ELR (cell line): ENCODE results near the gene SP3.

Source experiments
- DNase-seq: peaks from one replicate; pipeline ENCODE4 v3.0.0-alpha.2; 2015; ENCODE audit warnings: low read depth

The SP3 gene

GRCh38 chr2:173965372-173966025 is at the start of gene SP3:
Gene SP3, minus strand, starts transcription at chr2:173965373. Its CDS starts 202 bp downstream, at chr2:173965171.
- peak; percentile 98 for DNase-seq

GRCh38 chr2:174014699-174015070 is 49.5 kb upstream of the SP3 start:
- DNase-seq = no peak

GRCh38 chr2:174014011-174014698 is 49.0 kb upstream of the SP3 start:
- no peak for DNase-seq

GRCh38 chr2:174013315-174013751 is 48.2 kb upstream of the SP3 start:
- peak; percentile 6 for DNase-seq

- DNase-seq = peak; percentile 55
Measured at GRCh38 chr2:174012347-174013314, 47.5 kb upstream of the SP3 start.

- DNase-seq = no peak
Measured at GRCh38 chr2:174011796-174012195, 46.6 kb upstream of the SP3 start.

GRCh38 chr2:174011173-174011572 is 46.0 kb upstream of the SP3 start:
- no peak for DNase-seq

- peak; percentile 40 for DNase-seq
Measured at GRCh38 chr2:174009488-174010223, 44.5 kb upstream of the SP3 start.

- no peak for DNase-seq
Measured at GRCh38 chr2:174008720-174009119, 43.5 kb upstream of the SP3 start.

GRCh38 chr2:174007010-174007409 is 41.8 kb upstream of the SP3 start:
- DNase-seq = no peak

- no peak for DNase-seq
Measured at GRCh38 chr2:174005801-174006419, 40.7 kb upstream of the SP3 start.

GRCh38 chr2:174004905-174005605 is 39.9 kb upstream of the SP3 start:
- DNase-seq = peak; percentile 78

GRCh38 chr2:174003720-174004695 is 38.8 kb upstream of the SP3 start:
- DNase-seq = no peak

- no peak for DNase-seq
Measured at GRCh38 chr2:174002679-174003078, 37.5 kb upstream of the SP3 start.

GRCh38 chr2:174001107-174001506 is 35.9 kb upstream of the SP3 start:
- no peak for DNase-seq

GRCh38 chr2:173999724-174000123 is 34.6 kb upstream of the SP3 start:
- DNase-seq = no peak

- no peak for DNase-seq
Measured at GRCh38 chr2:173999272-173999671, 34.1 kb upstream of the SP3 start.

GRCh38 chr2:173998386-173998785 is 33.2 kb upstream of the SP3 start:
- no peak for DNase-seq

- no peak for DNase-seq
Measured at GRCh38 chr2:173997753-173998152, 32.6 kb upstream of the SP3 start.

GRCh38 chr2:173997269-173997668 is 32.1 kb upstream of the SP3 start:
- no peak for DNase-seq
